H1 (cell line): Measurements from ENCODE around the gene USH1C. TPM values are rescaled to one million over a fixed set of nuclear protein-coding genes. Genes with fewer than 3 reads are reported as not detected.

Experiments used
- RNF2 ChIP-seq: fragments of 200-900, 300-1000 bp; sonication (generic); IDR thresholded peaks from 2 replicates; pipeline ENCODE4 v1.7.1; 2016; ENCODE audit warnings: borderline replicate concordance, low read depth, mild to moderate bottlenecking, antibody characterized with exemption, low read length; ENCODE audit not compliant: poor library complexity, severe bottlenecking; ENCODE audit errors: missing control alignments
- polyA plus RNA-seq, 7 experiments: library from polyadenylated mRNA; depleted of rRNA in 3 of 7; stranded (reverse) in 5 of 7; unstranded in 2 of 7; fragments of >200 nt in 5 of 7; fragments of 200-250 nt in 2 of 7; gene quantifications; 1 replicate in 5 of 7; 2 replicates in 1 of 7; 4 replicates in 1 of 7; pipeline versions ENCODE4 v1.2.1 to v1.2.3, GENCODE V29; 2011 to 2013; ENCODE audit warnings: missing spikeins in 2 of 7, mixed read lengths in 2 of 7
- total RNA-seq: library from RNA; stranded (reverse); fragmentation: NEBNext Ultra II Directional; extraction: Animal tissue kit (Norgen Biotek cat#: 25700); gene quantifications from 2 replicates; pipeline ENCODE4 v1.2.1, GENCODE V29; 2021

USH1C gene
- total and polyA plus RNA-seq, 2 of the 8 experiments (the other 6 are each of a cell fraction or from before 2014, with no cell fraction given): 1.3 to 1.6 TPM

GRCh38 chr11:17538054-17538453 lies 6.2 kb downstream of the USH1C start (continued):
- no peak for TF ChIP-seq RNF2
